HG02885 (cell line): ENCODE measurements around the gene PPP2R3A.
A peak's percentile ranks its signal among the peaks of the same experiment; 100 is the strongest.
"Not testable (repeated sequence)": the region's sequence is repeated elsewhere in the genome, so short reads cannot be mapped to it uniquely, and the experiment has no call there.

ENCODE experiments used
- ATAC-seq: cut with Tn5 transposase; IDR thresholded peaks from one replicate; pipeline ENCODE4 v1.9.1; 2021; ENCODE audit warnings: mild to moderate bottlenecking; ENCODE audit not compliant: unreplicated experiment, poor library complexity

The PPP2R3A gene

GRCh38 chr3:136189043-136189442, 223.5 kb downstream of the PPP2R3A start:
- no peak for ATAC-seq

- ATAC-seq, result no peak
Observed at GRCh38 chr3:136189859-136190617, 224.5 kb downstream of the PPP2R3A start.

GRCh38 chr3:136192195-136192594, 226.7 kb downstream of the PPP2R3A start:
- ATAC-seq, result not testable (repeated sequence)

GRCh38 chr3:136192831-136193230, 227.3 kb downstream of the PPP2R3A start:
- no peak for ATAC-seq

GRCh38 chr3:136193278-136194054, 227.9 kb downstream of the PPP2R3A start:
- no peak for ATAC-seq

- no peak for ATAC-seq
Observed at GRCh38 chr3:136194409-136195257, 229.1 kb downstream of the PPP2R3A start.

- ATAC-seq, result peak; percentile 36
Observed at GRCh38 chr3:136195258-136196063, 229.9 kb downstream of the PPP2R3A start.

GRCh38 chr3:136196064-136196400, 230.5 kb downstream of the PPP2R3A start, which contains the start of gene MSL2:
Gene MSL2, minus strand, starts transcription at chr3:136196335. Its CDS starts 1,222 bp downstream, at chr3:136195113.
- peak; percentile 30 for ATAC-seq

GRCh38 chr3:136196401-136197158, 231.1 kb downstream of the PPP2R3A start:
- ATAC-seq, result peak; percentile 72

GRCh38 chr3:136197159-136197793, 231.7 kb downstream of the PPP2R3A start:
- no peak for ATAC-seq
